ENCODE data around the gene C1RL.

The C1RL gene

GRCh38 chr12:7046383-7047105 is 62.5 kb downstream of the C1RL start:
- no peak overlapping the region for H3K27ac ChIP-seq
- H3K36me3 ChIP-seq: no peaks in the 10 kb centered on the region
- TF ChIP-seq CTCF (IDR thresholded peaks at IDR 0.05; ENCODE audit: low read depth, low read length): no peak
- H3K4me3 ChIP-seq (ENCODE audit: low read depth, low read length): no peak overlapping the region
- DNase-seq: no peak
- H3K9me3 ChIP-seq (ENCODE audit: severe bottlenecking): no peaks in the 10 kb centered on the region
- H3K27me3 ChIP-seq (ENCODE audit: insufficient read depth, low read depth, severe bottlenecking): no peaks in the 10 kb centered on the region

- Histone ChIP-seq H3K27ac (no peak overlapping the region), H3K27me3 (ENCODE audit: insufficient read depth, low read depth, severe bottlenecking) (no peaks in the 10 kb centered on the region), H3K4me3 (ENCODE audit: low read depth, low read length) (no peak overlapping the region), H3K9me3 (ENCODE audit: severe bottlenecking) (no peaks in the 10 kb centered on the region), H3K36me3 (no peaks in the 10 kb centered on the region)
- DNase-seq: no peak
- no peak for TF ChIP-seq CTCF (IDR thresholded peaks at IDR 0.05; ENCODE audit: low read depth, low read length)
These were observed 63.1 kb downstream of the C1RL start for GRCh38 chr12:7045913-7046312.
